Neural progenitor cell (in vitro differentiated cells): Measurements from ENCODE around the gene TFPI. TPM values are rescaled to one million over a fixed set of nuclear protein-coding genes. Genes with fewer than 3 reads are reported as not detected.
"Not testable (repeated sequence)": the region's sequence is repeated elsewhere in the genome, so short reads cannot be mapped to it uniquely, and the experiment has no call there.

Source experiments
- DNase-seq: peaks from one replicate; pipeline ENCODE4 v3.0.0-alpha.2; 2016; ENCODE audit warnings: low spot score
- H2AFZ ChIP-seq: fragments of 200-600 bp; sonication (generic); replicated peaks from 2 replicates; pipeline ENCODE4 v1.6.1; 2016; ENCODE audit warnings: antibody characterized with exemption
- H3F3A ChIP-seq: fragments of 200-600 bp; sonication (generic); 2 replicates; pipeline ENCODE4 v1.6.1; 2016; ENCODE audit warnings: antibody characterized with exemption, low read depth
- H3K27ac ChIP-seq: fragments of 200-600 bp; sonication (generic); 2 replicates; pipeline ENCODE4 v1.5.1; 2016; ENCODE audit warnings: mild to moderate bottlenecking
- H3K27me3 ChIP-seq: fragments of 200-600 bp; sonication (generic); 2 replicates; pipeline ENCODE4 v1.6.1; 2016; ENCODE audit warnings: mild to moderate bottlenecking, moderate library complexity
- H3K36me3 ChIP-seq: fragments of 200-600 bp; sonication (generic); 2 replicates; pipeline ENCODE4 v1.5.1; 2016
- H3K4me1 ChIP-seq: fragments of 200-600 bp; sonication (generic); 2 replicates; pipeline ENCODE4 v1.6.1; 2016; ENCODE audit warnings: mixed run types
- H3K4me2 ChIP-seq: fragments of 200-600 bp; sonication (generic); 2 replicates; pipeline ENCODE4 v1.6.1; 2016
- H3K4me3 ChIP-seq: fragments of 200-600 bp; sonication (generic); 2 replicates; pipeline ENCODE4 v1.5.1; 2016
- H3K79me2 ChIP-seq: fragments of 200-600 bp; sonication (generic); 2 replicates; pipeline ENCODE4 v1.6.1; 2016; ENCODE audit warnings: low read depth
- H3K9ac ChIP-seq: fragments of 200-600 bp; sonication (generic); 2 replicates; pipeline ENCODE4 v1.6.1; 2016
- H3K9me3 ChIP-seq: fragments of 200-600 bp; sonication (generic); 2 replicates; pipeline ENCODE4 v1.5.1; 2016; ENCODE audit warnings: low read depth
- H4K20me1 ChIP-seq: fragments of 200-600 bp; sonication (generic); 2 replicates; pipeline ENCODE4 v1.6.1; 2016; ENCODE audit warnings: low read depth
- H3K27ac Mint-ChIP-seq: 3 replicates; pipeline ENCODE4 v1.8.0; 2021; ENCODE audit warnings: mixed read lengths
- H3K27me3 Mint-ChIP-seq: 2 replicates; pipeline ENCODE4 v1.8.0; 2022; ENCODE audit warnings: low read depth, mild to moderate bottlenecking, inconsistent platforms, moderate library complexity, mixed read lengths; ENCODE audit not compliant: insufficient read depth
- H3K36me3 Mint-ChIP-seq: 3 replicates; pipeline ENCODE4 v1.8.0; 2021; ENCODE audit warnings: mixed read lengths
- H3K4me1 Mint-ChIP-seq: 3 replicates; pipeline ENCODE4 v1.8.0; 2021; ENCODE audit warnings: mixed read lengths
- H3K4me3 Mint-ChIP-seq: 3 replicates; pipeline ENCODE4 v1.8.0; 2021; ENCODE audit warnings: mild to moderate bottlenecking, moderate library complexity, mixed read lengths
- H3K9me3 Mint-ChIP-seq: 3 replicates; pipeline ENCODE4 v1.8.0; 2020; ENCODE audit warnings: mixed read lengths
- CTCF ChIP-seq: fragments of 200-600 bp; sonication (generic); IDR thresholded peaks from 2 replicates; pipeline ENCODE4 v1.5.1; 2017; ENCODE audit warnings: antibody characterized with exemption, mild to moderate bottlenecking
- EZH2 ChIP-seq: fragments of 200-600 bp; sonication (generic); IDR thresholded peaks from 2 replicates; pipeline ENCODE4 v1.6.1; 2017; ENCODE audit warnings: antibody characterized with exemption, mild to moderate bottlenecking, moderate library complexity
- EZH2phosphoT487 ChIP-seq: fragments of 200-600 bp; sonication (generic); IDR thresholded peaks from 2 replicates; pipeline ENCODE4 v1.6.1; 2017; ENCODE audit warnings: antibody characterized with exemption
- total RNA-seq: library from RNA; depleted of rRNA; stranded (reverse); fragments of >200 nt; gene quantifications from 2 replicates; pipeline ENCODE4 v1.2.3, GENCODE V29; 2015; ENCODE audit warnings: low replicate concordance

The TFPI gene
- total RNA-seq, 1 donor from 2014 or later, result 16.6 TPM

GRCh38 chr2:187523325-187523724, 30.9 kb downstream of the TFPI start:
- no peaks in the 10 kb centered on the region for H3K36me3 ChIP-seq
- peaks cover 22% of the 10 kb centered on the region for H3K9me3 Mint-ChIP-seq
- H3K27ac ChIP-seq, result no peak overlapping the region
- no peaks in the 10 kb centered on the region for H4K20me1 ChIP-seq
- no peak overlapping the region for H3K4me3 ChIP-seq
- H3K27ac Mint-ChIP-seq, result no peak overlapping the region
- H3K9ac ChIP-seq, result no peak overlapping the region
- TF ChIP-seq EZH2phosphoT487 (no peak), EZH2 (no peak), CTCF (no peak)
- H2AFZ ChIP-seq, result no peak overlapping the region
- H3K4me1 ChIP-seq, result peaks cover 58% of the 10 kb centered on the region
- H3K27me3 ChIP-seq, result no peaks in the 10 kb centered on the region
- H3K4me3 Mint-ChIP-seq, result no peak overlapping the region
- peaks cover 43% of the 10 kb centered on the region for H3F3A ChIP-seq
- peaks cover 22% of the 10 kb centered on the region for H3K36me3 Mint-ChIP-seq
- H3K9me3 ChIP-seq, result no peaks in the 10 kb centered on the region
- no peaks in the 10 kb centered on the region for H3K79me2 ChIP-seq
- no peaks in the 10 kb centered on the region for H3K27me3 Mint-ChIP-seq
- H3K4me1 Mint-ChIP-seq, result peaks cover 22% of the 10 kb centered on the region
- no peak overlapping the region for H3K4me2 ChIP-seq
- DNase-seq, result no peak

GRCh38 chr2:187520121-187520624, 34.1 kb downstream of the TFPI start:
- Mint-ChIP-seq H3K27me3 (no peaks in the 10 kb centered on the region), H3K9me3 (peaks cover 44% of the 10 kb centered on the region), H3K4me3 (no peak overlapping the region), H3K4me1 (no peaks in the 10 kb centered on the region), H3K27ac (peak overlapping the region; percentile 53), H3K36me3 (peaks cover 27% of the 10 kb centered on the region)
- Histone ChIP-seq H3K4me2 (peak overlapping the region; percentile 12), H3K36me3 (no peaks in the 10 kb centered on the region), H3K4me1 (peaks cover 28% of the 10 kb centered on the region), H3K4me3 (no peak overlapping the region), H3K27ac (peak overlapping the region; percentile 79), H3F3A (peaks cover 17% of the 10 kb centered on the region), H4K20me1 (no peaks in the 10 kb centered on the region), H3K9ac (no peak overlapping the region), H2AFZ (peak overlapping the region; percentile 86), H3K27me3 (no peaks in the 10 kb centered on the region), H3K79me2 (no peaks in the 10 kb centered on the region), H3K9me3 (no peaks in the 10 kb centered on the region)
- DNase-seq, result no peak
- TF ChIP-seq EZH2 (no peak), EZH2phosphoT487 (no peak), CTCF (no peak)

GRCh38 chr2:187519419-187520120, 34.7 kb downstream of the TFPI start:
- Histone ChIP-seq H3K4me1 (peaks cover 22% of the 10 kb centered on the region), H3K9ac (no peak overlapping the region), H3K4me2 (peak overlapping the region; percentile 12), H3K79me2 (no peaks in the 10 kb centered on the region), H3K9me3 (no peaks in the 10 kb centered on the region), H3K27me3 (no peaks in the 10 kb centered on the region), H3F3A (peaks cover 17% of the 10 kb centered on the region), H3K36me3 (no peaks in the 10 kb centered on the region), H4K20me1 (no peaks in the 10 kb centered on the region), H3K4me3 (no peak overlapping the region), H3K27ac (peak overlapping the region; percentile 79), H2AFZ (peak overlapping the region; percentile 86)
- H3K36me3 Mint-ChIP-seq, result peaks cover 27% of the 10 kb centered on the region
- no peak overlapping the region for H3K27ac Mint-ChIP-seq
- no peak overlapping the region for H3K4me3 Mint-ChIP-seq
- DNase-seq, result peak; percentile 64
- no peak for TF ChIP-seq EZH2phosphoT487
- no peak for TF ChIP-seq CTCF
- no peak for TF ChIP-seq EZH2
- no peaks in the 10 kb centered on the region for H3K4me1 Mint-ChIP-seq
- no peaks in the 10 kb centered on the region for H3K27me3 Mint-ChIP-seq
- H3K9me3 Mint-ChIP-seq, result peaks cover 45% of the 10 kb centered on the region

GRCh38 chr2:187517750-187518361, 36.4 kb downstream of the TFPI start:
- not testable (repeated sequence) for H3K9ac ChIP-seq, H3K4me2 ChIP-seq, H4K20me1 ChIP-seq, H3K27me3 Mint-ChIP-seq, H2AFZ ChIP-seq, H3K4me3 ChIP-seq, H3K4me3 Mint-ChIP-seq, H3K27ac ChIP-seq, H3K36me3 ChIP-seq, H3K27ac Mint-ChIP-seq, H3K79me2 ChIP-seq, DNase-seq, H3K27me3 ChIP-seq, H3K9me3 ChIP-seq, H3K4me1 Mint-ChIP-seq
- Mint-ChIP-seq H3K9me3 (peaks cover 50% of the 10 kb centered on the region), H3K36me3 (peaks cover 29% of the 10 kb centered on the region)
- Histone ChIP-seq H3K4me1 (peaks cover 24% of the 10 kb centered on the region), H3F3A (peaks cover 23% of the 10 kb centered on the region)

GRCh38 chr2:187516630-187517510, 37.4 kb downstream of the TFPI start:
- H4K20me1 ChIP-seq, H3K9me3 ChIP-seq, DNase-seq, H3K4me3 Mint-ChIP-seq, H3K9ac ChIP-seq, H3K79me2 ChIP-seq, H3K27me3 ChIP-seq, H3K4me2 ChIP-seq, H3K27ac Mint-ChIP-seq, H2AFZ ChIP-seq, H3K4me1 Mint-ChIP-seq, H3K27me3 Mint-ChIP-seq, H3K27ac ChIP-seq, H3K36me3 ChIP-seq, H3K4me3 ChIP-seq: not testable (repeated sequence)
- Mint-ChIP-seq H3K36me3 (peaks cover 24% of the 10 kb centered on the region), H3K9me3 (peaks cover 46% of the 10 kb centered on the region)
- Histone ChIP-seq H3K4me1 (peaks cover 34% of the 10 kb centered on the region), H3F3A (peaks cover 28% of the 10 kb centered on the region)
